ES-I3 (cell line): ENCODE data around the gene USP30.

Source experiments
- H3K36me3 ChIP-seq: 2 replicates; pipeline ENCODE4 v1.6.1; 2013; ENCODE audit warnings: mild to moderate bottlenecking, low read length, control low read depth, moderate library complexity; ENCODE audit not compliant: insufficient read depth
- H3K4me1 ChIP-seq: 2 replicates; pipeline ENCODE4 v1.6.1; 2013; ENCODE audit warnings: mild to moderate bottlenecking, control low read depth, low read length; ENCODE audit not compliant: insufficient read depth
- H3K9ac ChIP-seq: 2 replicates; pipeline ENCODE4 v1.6.1; 2013; ENCODE audit warnings: low read depth, mild to moderate bottlenecking, low read length, moderate library complexity
- H3K9me3 ChIP-seq: 2 replicates; pipeline ENCODE4 v1.6.1; 2013; ENCODE audit warnings: mild to moderate bottlenecking, low read length, moderate library complexity; ENCODE audit not compliant: control insufficient read depth, insufficient read depth

Gene USP30

GRCh38 chr12:109137055-109137454 lies 84.7 kb downstream of the USP30 start:
- Histone ChIP-seq H3K36me3 (no peaks in the 10 kb centered on the region), H3K4me1 (no peaks in the 10 kb centered on the region), H3K9ac (no peak overlapping the region), H3K9me3 (no peaks in the 10 kb centered on the region)
